ENCODE data around the gene NSUN6.

The NSUN6 gene

GRCh38 chr10:18651324-18652007, at the start of gene NSUN6:
Gene NSUN6, minus strand, starts transcription at chr10:18651587. Its CDS starts 384 bp downstream, at chr10:18651203.
- DNase-seq (ENCODE audit: low spot score): peak; percentile 91

DNA sequence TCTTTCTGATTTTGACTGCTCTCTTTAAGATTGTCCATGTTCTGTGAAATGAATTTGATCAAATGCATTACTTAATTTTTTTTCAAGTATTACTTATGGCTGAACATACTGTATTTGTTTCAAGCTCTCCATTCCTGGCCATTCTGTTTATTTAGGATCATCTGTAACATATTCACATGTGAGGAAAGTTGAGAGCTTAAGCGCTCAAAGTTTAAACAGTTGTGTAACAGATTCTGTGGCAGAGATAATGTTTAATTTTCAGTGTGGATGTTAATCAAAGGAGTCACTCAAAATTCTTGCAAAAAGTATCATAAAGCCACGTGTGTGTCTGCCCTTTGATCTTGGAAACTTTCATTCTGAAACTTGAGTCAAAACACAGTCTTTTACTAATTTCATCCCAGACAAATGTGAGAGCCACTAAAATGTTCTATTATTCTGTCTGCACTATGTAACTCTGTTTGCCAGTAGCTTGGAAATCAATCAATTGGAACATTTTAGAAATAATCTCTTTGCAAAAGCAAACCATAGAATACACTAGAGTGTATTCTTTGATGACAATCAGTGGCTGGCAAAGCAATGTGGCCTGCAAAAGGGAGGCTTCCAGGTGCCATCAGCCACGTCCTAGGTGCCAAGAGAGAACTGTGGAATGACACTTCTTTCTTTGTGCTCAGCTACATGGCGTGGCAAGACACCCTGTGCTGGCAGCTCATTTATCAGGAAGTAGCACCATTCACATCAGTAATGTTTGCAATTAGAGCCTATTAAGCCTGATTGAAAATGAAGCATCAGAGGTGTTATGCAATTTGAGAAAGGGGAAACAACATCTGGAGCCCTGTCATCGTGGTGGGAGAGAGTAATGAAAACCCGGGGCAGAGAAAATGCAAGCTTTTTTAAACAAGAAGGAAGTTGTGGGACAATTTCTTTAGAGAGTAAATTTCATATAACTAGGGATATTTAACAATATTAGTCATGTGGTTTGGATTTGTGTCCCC, 48.8 kb upstream of the NSUN6 start:
- DNase-seq (ENCODE audit: low spot score): no peak

DNA sequence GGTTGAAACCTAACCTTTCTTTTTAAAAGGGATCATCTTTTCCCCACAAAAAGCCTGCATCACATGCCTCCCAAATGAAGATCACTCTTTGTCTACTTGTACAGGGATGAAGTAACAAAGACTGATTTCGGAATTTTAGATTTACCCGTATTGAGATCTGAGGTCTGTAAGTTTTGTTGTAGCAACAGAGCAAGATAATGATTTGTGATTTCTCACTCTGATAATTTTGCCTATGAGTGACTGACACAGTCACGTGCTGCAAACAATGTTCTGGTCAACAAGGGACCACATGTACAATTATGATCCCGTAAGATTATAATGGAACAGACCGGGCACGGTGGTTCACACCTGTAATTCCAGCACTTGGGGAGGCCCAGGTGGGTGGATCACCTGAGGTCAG, 39.2 kb upstream of the NSUN6 start:
- no peak for DNase-seq (ENCODE audit: low spot score)

GRCh38 chr10:18689498-18689897, 38.1 kb upstream of the NSUN6 start:
- no peak for DNase-seq (ENCODE audit: low spot score)

- DNase-seq (ENCODE audit: low spot score): no peak
Observed at GRCh38 chr10:18687706-18688105, 36.3 kb upstream of the NSUN6 start.

DNA sequence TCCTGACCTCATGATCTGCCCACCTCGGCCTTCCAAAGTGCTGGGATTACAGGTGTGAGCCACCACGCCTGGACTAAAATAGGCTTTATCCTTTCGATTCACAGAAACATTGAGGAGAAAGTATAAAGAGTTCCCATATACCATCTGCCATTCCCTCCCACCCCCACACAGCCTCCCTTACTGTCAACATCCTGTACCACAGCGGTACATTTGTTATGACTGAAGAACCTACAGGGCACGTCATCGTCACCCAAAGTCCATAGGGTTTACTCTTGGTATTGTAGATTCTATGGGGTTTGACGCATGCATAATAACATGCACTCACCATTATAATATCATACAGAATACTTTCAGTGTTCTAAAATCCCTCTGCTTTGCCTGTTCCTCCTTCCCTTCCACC, 35.8 kb upstream of the NSUN6 start:
- no peak for DNase-seq (ENCODE audit: low spot score)

DNA sequence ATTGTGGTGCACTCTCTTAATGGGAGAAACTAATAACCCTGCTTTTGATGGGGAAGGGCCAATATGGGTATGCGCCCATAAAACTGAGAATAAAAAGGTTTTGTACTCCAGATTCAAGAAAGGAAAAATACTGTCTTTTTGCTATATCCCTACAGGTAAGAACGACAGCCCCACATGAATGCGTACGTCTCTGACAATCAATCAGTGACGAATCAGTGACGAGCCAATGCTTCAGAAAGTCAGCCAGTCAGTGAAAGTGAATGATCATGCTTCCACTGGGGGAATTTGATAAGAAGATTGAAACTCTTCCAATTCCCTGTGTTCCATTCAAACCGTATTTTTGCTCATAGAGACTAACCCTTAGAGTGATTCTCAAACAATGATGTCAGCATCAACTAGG, 34.2 kb upstream of the NSUN6 start:
- DNase-seq (ENCODE audit: low spot score): no peak

GRCh38 chr10:18684953-18685352, 33.6 kb upstream of the NSUN6 start:
- DNase-seq (ENCODE audit: low spot score): no peak

DNA sequence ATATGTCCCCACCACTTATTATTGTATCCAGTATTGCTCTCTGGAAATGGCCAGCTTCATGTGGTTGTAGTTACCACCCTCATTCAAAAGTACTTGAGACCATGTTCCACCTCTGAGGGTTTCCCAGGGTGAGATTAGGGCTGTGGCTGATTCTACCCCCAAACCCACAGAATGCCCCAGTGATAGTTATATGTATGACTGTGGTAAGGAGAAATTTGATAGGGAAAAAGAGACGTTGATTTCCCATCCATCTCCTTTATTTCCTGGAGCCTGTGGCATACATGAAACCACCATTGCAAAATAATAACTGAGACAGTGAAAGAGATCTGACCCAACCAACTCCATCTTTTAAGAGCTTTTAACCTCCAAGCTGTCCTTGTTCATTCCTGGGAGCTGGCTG, 33.0 kb upstream of the NSUN6 start:
- DNase-seq (ENCODE audit: low spot score): no peak

- DNase-seq (ENCODE audit: low spot score): no peak
Observed at GRCh38 chr10:18683427-18683826, 32.0 kb upstream of the NSUN6 start.

GRCh38 chr10:18681971-18682411, 30.6 kb upstream of the NSUN6 start:
- no peak for DNase-seq (ENCODE audit: low spot score)

GRCh38 chr10:18681366-18681765, 30.0 kb upstream of the NSUN6 start:
- no peak for DNase-seq (ENCODE audit: low spot score)

GRCh38 chr10:18680754-18681153, 29.4 kb upstream of the NSUN6 start:
- DNase-seq (ENCODE audit: low spot score): no peak

- DNase-seq (ENCODE audit: low spot score): no peak
Observed at GRCh38 chr10:18675086-18675801, 23.9 kb upstream of the NSUN6 start.

- DNase-seq (ENCODE audit: low spot score): no peak
Observed at GRCh38 chr10:18668026-18668425, 16.6 kb upstream of the NSUN6 start.

DNA sequence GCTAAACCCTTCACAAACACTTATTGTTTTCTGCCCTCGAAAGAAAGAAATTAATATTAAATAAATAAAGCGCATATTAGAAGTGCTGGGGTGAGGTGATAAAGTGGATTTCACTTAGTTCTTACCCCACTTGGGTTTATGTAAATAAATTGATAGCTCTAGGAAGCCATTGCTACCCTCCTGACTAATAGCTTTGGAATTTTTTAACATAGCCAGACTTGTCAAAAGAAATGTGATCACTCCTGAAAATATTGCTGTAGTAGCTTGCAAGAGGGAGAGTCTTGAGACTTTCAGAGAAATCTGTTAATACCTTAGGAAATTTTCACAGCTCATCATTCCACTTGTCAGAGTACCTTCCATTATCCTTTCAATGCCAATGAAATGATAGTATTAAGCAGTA, 15.4 kb upstream of the NSUN6 start:
- DNase-seq (ENCODE audit: low spot score): no peak

- no peak for DNase-seq (ENCODE audit: low spot score)
Observed at GRCh38 chr10:18665815-18666558, 14.6 kb upstream of the NSUN6 start.

- no peak for DNase-seq (ENCODE audit: low spot score)
Observed at GRCh38 chr10:18664841-18665478, 13.6 kb upstream of the NSUN6 start.

- no peak for DNase-seq (ENCODE audit: low spot score)
Observed at GRCh38 chr10:18660816-18661431, 9.5 kb upstream of the NSUN6 start.

DNA sequence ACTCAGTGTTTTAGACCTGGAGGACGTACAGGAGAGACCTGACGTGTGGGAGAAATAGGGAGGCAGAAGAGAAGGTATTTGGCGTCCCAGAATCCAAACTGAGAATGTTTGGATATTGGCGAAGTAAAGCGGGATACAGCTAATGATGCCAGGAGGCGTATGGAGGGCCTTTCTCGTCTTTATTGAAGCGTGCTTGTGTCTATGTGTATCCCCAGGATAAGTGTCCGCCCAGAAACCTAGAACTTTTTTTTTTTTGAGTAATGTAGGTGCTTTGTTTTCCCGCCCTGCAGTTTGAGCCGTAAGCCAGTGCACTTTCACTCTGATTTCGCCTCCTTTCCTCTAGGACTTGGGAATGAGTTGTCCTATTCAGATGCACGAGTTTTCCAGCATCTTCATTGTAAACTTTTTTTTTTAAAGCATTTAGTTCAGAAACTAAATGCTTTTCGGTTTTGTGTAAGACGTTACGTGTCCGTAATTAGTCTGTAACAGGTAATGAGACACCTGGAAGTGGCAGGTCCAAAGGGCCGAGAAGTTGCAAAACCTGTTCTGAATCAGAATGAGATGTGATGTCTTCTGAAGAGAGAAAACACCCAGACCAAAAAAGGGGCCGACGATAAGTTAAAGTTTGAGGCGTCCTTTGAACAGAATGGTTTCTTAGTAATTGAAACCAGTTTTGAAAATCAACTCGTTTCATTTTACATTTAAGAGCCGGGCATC, 8.6 kb upstream of the NSUN6 start:
- DNase-seq (ENCODE audit: low spot score): no peak

Measured in CD4-positive, alpha-beta T cell treated with Interleukin-6 at 100 ng/mL for 8 hours (primary cell).